Activated naive CD8-positive, alpha-beta T cell (primary cell): ENCODE data around the gene BCAR3.
"Not testable (repeated sequence)": the region's sequence is repeated elsewhere in the genome, so short reads cannot be mapped to it uniquely, and the experiment has no call there.

Source experiments
- H3K27ac Mint-ChIP-seq: one replicate; pipeline ENCODE4 v1.8.0; 2021; ENCODE audit warnings: mixed read lengths
- H3K27me3 Mint-ChIP-seq: one replicate; pipeline ENCODE4 v1.8.0; 2021; ENCODE audit warnings: mixed read lengths
- H3K36me3 Mint-ChIP-seq: one replicate; pipeline ENCODE4 v1.8.0; 2021; ENCODE audit warnings: mixed read lengths
- H3K4me1 Mint-ChIP-seq: one replicate; pipeline ENCODE4 v1.8.0; 2021; ENCODE audit warnings: low read depth, mixed read lengths
- H3K4me3 Mint-ChIP-seq: one replicate; pipeline ENCODE4 v1.8.0; 2021; ENCODE audit warnings: mild to moderate bottlenecking, mixed read lengths
- H3K9me3 Mint-ChIP-seq: one replicate; pipeline ENCODE4 v1.8.0; 2021; ENCODE audit warnings: low read depth, mixed read lengths

Gene BCAR3

GRCh38 chr1:93685918-93686317, 4.3 kb upstream of the BCAR3 start:
- Mint-ChIP-seq H3K9me3 (no peaks in the 10 kb centered on the region), H3K27me3 (peaks cover 19% of the 10 kb centered on the region), H3K4me3 (no peak overlapping the region), H3K27ac (no peak overlapping the region), H3K4me1 (peaks cover 4% of the 10 kb centered on the region), H3K36me3 (no peaks in the 10 kb centered on the region)

GRCh38 chr1:93683234-93683633, 1.6 kb upstream of the BCAR3 start:
- peaks cover 2% of the 10 kb centered on the region for H3K36me3 Mint-ChIP-seq
- H3K4me1 Mint-ChIP-seq, result peaks cover 9% of the 10 kb centered on the region
- peaks cover 26% of the 10 kb centered on the region for H3K27me3 Mint-ChIP-seq
- H3K4me3 Mint-ChIP-seq, result no peak overlapping the region
- no peaks in the 10 kb centered on the region for H3K9me3 Mint-ChIP-seq
- no peak overlapping the region for H3K27ac Mint-ChIP-seq

GRCh38 chr1:93681989-93682412, 364 bp upstream of the BCAR3 start:
- no peak overlapping the region for H3K27ac Mint-ChIP-seq
- H3K4me1 Mint-ChIP-seq, result peaks cover 9% of the 10 kb centered on the region
- peaks cover 28% of the 10 kb centered on the region for H3K27me3 Mint-ChIP-seq
- H3K9me3 Mint-ChIP-seq, result no peaks in the 10 kb centered on the region
- H3K4me3 Mint-ChIP-seq, result peak overlapping the region; percentile 85
- H3K36me3 Mint-ChIP-seq, result peaks cover 2% of the 10 kb centered on the region

- peaks cover 9% of the 10 kb centered on the region for H3K4me1 Mint-ChIP-seq
- H3K9me3 Mint-ChIP-seq, result no peaks in the 10 kb centered on the region
- H3K27me3 Mint-ChIP-seq, result peaks cover 28% of the 10 kb centered on the region
- H3K4me3 Mint-ChIP-seq, result peak overlapping the region; percentile 84
- no peak overlapping the region for H3K27ac Mint-ChIP-seq
- peaks cover 2% of the 10 kb centered on the region for H3K36me3 Mint-ChIP-seq
These were observed 1.1 kb downstream of the BCAR3 start for GRCh38 chr1:93680420-93681100.

DNA sequence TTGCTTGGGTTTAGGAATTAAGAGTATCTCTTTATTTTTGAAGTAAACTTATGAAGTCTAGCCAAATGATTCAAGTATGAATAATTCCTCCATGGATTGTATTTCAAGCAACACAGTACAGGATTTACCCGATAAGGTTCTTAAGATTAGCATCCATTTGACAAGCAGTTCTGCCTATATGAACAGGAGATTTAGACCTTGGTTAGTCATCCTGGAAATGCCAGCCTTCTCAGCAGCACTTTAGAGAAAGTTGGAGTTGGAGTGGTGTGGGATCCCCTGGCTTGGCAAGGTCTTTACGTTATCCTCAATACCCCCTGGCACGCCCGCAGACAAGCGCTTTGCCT, 1.6 kb downstream of the BCAR3 start:
- Mint-ChIP-seq H3K27ac (no peak overlapping the region), H3K4me1 (peaks cover 9% of the 10 kb centered on the region), H3K36me3 (peaks cover 2% of the 10 kb centered on the region), H3K9me3 (no peaks in the 10 kb centered on the region), H3K27me3 (peaks cover 24% of the 10 kb centered on the region), H3K4me3 (no peak overlapping the region)

GRCh38 chr1:93679546-93679945, 2.1 kb downstream of the BCAR3 start:
- H3K4me3 Mint-ChIP-seq, result no peak overlapping the region
- peaks cover 9% of the 10 kb centered on the region for H3K4me1 Mint-ChIP-seq
- H3K27ac Mint-ChIP-seq, result no peak overlapping the region
- no peaks in the 10 kb centered on the region for H3K9me3 Mint-ChIP-seq
- peaks cover 24% of the 10 kb centered on the region for H3K27me3 Mint-ChIP-seq
- peaks cover 2% of the 10 kb centered on the region for H3K36me3 Mint-ChIP-seq

GRCh38 chr1:93678946-93679480, 2.6 kb downstream of the BCAR3 start:
- H3K9me3 Mint-ChIP-seq, result no peaks in the 10 kb centered on the region
- H3K36me3 Mint-ChIP-seq, result peaks cover 2% of the 10 kb centered on the region
- H3K4me3 Mint-ChIP-seq, result no peak overlapping the region
- no peak overlapping the region for H3K27ac Mint-ChIP-seq
- peaks cover 22% of the 10 kb centered on the region for H3K27me3 Mint-ChIP-seq
- H3K4me1 Mint-ChIP-seq, result peaks cover 9% of the 10 kb centered on the region

- Mint-ChIP-seq H3K4me1 (peaks cover 9% of the 10 kb centered on the region), H3K27me3 (peaks cover 22% of the 10 kb centered on the region), H3K27ac (no peak overlapping the region), H3K4me3 (no peak overlapping the region), H3K9me3 (no peaks in the 10 kb centered on the region), H3K36me3 (peaks cover 2% of the 10 kb centered on the region)
These were observed 3.1 kb downstream of the BCAR3 start for GRCh38 chr1:93678491-93678890.

- no peak overlapping the region for H3K27ac Mint-ChIP-seq
- H3K9me3 Mint-ChIP-seq, result no peaks in the 10 kb centered on the region
- H3K4me1 Mint-ChIP-seq, result peaks cover 9% of the 10 kb centered on the region
- peaks cover 15% of the 10 kb centered on the region for H3K27me3 Mint-ChIP-seq
- H3K36me3 Mint-ChIP-seq, result peaks cover 2% of the 10 kb centered on the region
- H3K4me3 Mint-ChIP-seq, result no peak overlapping the region
These were observed 3.9 kb downstream of the BCAR3 start for GRCh38 chr1:93677729-93678128.

GRCh38 chr1:93676427-93676826, 5.2 kb downstream of the BCAR3 start:
- Mint-ChIP-seq H3K9me3 (no peaks in the 10 kb centered on the region), H3K4me1 (peaks cover 4% of the 10 kb centered on the region), H3K4me3 (no peak overlapping the region), H3K27ac (no peak overlapping the region), H3K27me3 (peaks cover 8% of the 10 kb centered on the region), H3K36me3 (peaks cover 2% of the 10 kb centered on the region)

- Mint-ChIP-seq H3K9me3 (no peaks in the 10 kb centered on the region), H3K27me3 (peaks cover 8% of the 10 kb centered on the region), H3K4me3 (no peak overlapping the region), H3K4me1 (peaks cover 4% of the 10 kb centered on the region), H3K36me3 (peaks cover 2% of the 10 kb centered on the region), H3K27ac (no peak overlapping the region)
These were observed 5.7 kb downstream of the BCAR3 start for GRCh38 chr1:93675931-93676330.

GRCh38 chr1:93675271-93675670, 6.4 kb downstream of the BCAR3 start:
- Mint-ChIP-seq H3K36me3 (no peaks in the 10 kb centered on the region), H3K9me3 (no peaks in the 10 kb centered on the region), H3K4me1 (no peaks in the 10 kb centered on the region), H3K27ac (no peak overlapping the region), H3K4me3 (no peak overlapping the region), H3K27me3 (peaks cover 4% of the 10 kb centered on the region)

DNA sequence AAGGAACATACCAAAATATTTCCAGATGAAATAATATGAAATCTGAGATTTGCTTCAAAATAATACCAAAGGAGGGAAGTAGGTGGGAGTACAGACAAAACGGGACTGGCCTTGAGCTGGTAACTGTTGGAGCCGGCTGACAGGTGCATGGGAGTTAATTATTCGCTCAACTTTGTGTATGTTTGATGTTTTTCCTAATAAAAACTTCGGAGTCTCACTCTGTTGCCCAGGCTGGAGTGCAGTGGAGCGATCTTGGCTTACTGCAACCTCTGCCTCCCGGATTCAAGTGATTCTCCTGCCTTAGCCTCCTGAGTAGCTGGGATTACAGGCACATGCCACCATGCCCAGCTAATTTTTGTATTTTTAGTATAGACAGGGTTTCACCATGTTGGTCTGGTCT, 7.6 kb downstream of the BCAR3 start:
- H3K4me3 Mint-ChIP-seq, H3K4me1 Mint-ChIP-seq, H3K36me3 Mint-ChIP-seq, H3K9me3 Mint-ChIP-seq, H3K27ac Mint-ChIP-seq, H3K27me3 Mint-ChIP-seq: not testable (repeated sequence)

DNA sequence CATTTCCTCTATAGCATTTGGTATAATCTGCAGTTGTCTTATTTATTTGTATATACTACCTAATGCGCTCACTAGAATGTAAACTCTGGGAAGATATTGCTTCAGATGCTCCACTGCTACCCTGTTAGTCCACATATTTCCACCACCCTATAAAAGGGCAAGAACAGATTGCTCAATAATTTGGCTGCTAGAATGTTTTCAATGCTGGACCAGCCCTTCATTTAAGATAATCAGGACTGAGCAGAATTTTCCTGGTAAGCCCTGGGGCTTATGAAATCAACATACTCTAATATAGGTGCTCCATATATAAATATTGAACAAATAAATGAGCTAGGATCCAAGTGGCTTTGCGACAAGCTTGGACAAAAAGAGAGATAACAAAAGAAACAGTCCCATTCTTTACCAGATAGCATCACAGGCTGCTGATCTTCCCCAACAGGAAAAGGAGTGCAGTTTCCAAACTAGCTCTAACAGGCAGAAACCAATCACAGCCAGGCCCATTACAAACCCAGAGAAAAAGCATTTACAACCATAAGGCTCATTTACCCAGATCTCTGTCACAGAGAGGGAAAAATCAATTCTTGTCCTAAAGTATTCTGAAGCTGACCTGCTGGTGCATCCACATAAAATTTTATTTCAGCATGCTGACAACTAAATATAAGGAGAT, 8.3 kb downstream of the BCAR3 start:
- no peaks in the 10 kb centered on the region for H3K36me3 Mint-ChIP-seq
- peaks cover 2% of the 10 kb centered on the region for H3K27me3 Mint-ChIP-seq
- H3K9me3 Mint-ChIP-seq, result no peaks in the 10 kb centered on the region
- no peaks in the 10 kb centered on the region for H3K4me1 Mint-ChIP-seq
- no peak overlapping the region for H3K27ac Mint-ChIP-seq
- H3K4me3 Mint-ChIP-seq, result no peak overlapping the region

- H3K27me3 Mint-ChIP-seq, result peaks cover under 1% of the 10 kb centered on the region
- H3K9me3 Mint-ChIP-seq, result no peaks in the 10 kb centered on the region
- no peaks in the 10 kb centered on the region for H3K4me1 Mint-ChIP-seq
- H3K4me3 Mint-ChIP-seq, result no peak overlapping the region
- no peak overlapping the region for H3K27ac Mint-ChIP-seq
- no peaks in the 10 kb centered on the region for H3K36me3 Mint-ChIP-seq
These were observed 9.0 kb downstream of the BCAR3 start for GRCh38 chr1:93672477-93673162.
